Muscle layer of colon (tissue), 2 donors: ENCODE measurements around the gene MCHR2.

Source experiments
- H3K27ac ChIP-seq: one replicate; pipeline ENCODE4 v1.7.0; 2013; ENCODE audit warnings: low read depth, mild to moderate bottlenecking, low read length, moderate library complexity
- H3K27me3 ChIP-seq, 2 donors: one replicate each; pipeline ENCODE4 v1.7.0; 2013; ENCODE audit warnings: low read length in 2 of 2, mild to moderate bottlenecking in 2 of 2; ENCODE audit not compliant: insufficient read depth in 2 of 2, control insufficient read depth in 1 of 2
- H3K36me3 ChIP-seq: one replicate; pipeline ENCODE4 v1.7.0; 2013; ENCODE audit warnings: mild to moderate bottlenecking, low read length; ENCODE audit not compliant: insufficient read depth
- H3K4me1 ChIP-seq: one replicate; pipeline ENCODE4 v1.7.0; 2013; ENCODE audit warnings: mild to moderate bottlenecking, low read length; ENCODE audit not compliant: insufficient read depth
- H3K4me3 ChIP-seq, 2 donors: one replicate each; pipeline ENCODE4 v1.7.0; 2013; ENCODE audit warnings: low read length in 2 of 2, low read depth in 1 of 2, mild to moderate bottlenecking in 1 of 2, moderate library complexity in 1 of 2
- H3K9ac ChIP-seq: one replicate; pipeline ENCODE4 v1.7.0; 2013; ENCODE audit warnings: low read length
- H3K9me3 ChIP-seq: one replicate; pipeline ENCODE4 v1.7.0; 2013; ENCODE audit warnings: mild to moderate bottlenecking, low read length
- donor health status: abdominal sarcoma.
- donor health status: Adenocarcinoma of cecum.

MCHR2 gene

GRCh38 chr6:99980741-99981140, 13.3 kb downstream of the MCHR2 start:
- no peaks in the 10 kb centered on the region for H3K27me3 ChIP-seq
- no peak overlapping the region for H3K27ac ChIP-seq
- H3K9me3 ChIP-seq, result no peaks in the 10 kb centered on the region
- H3K9ac ChIP-seq, result no peak overlapping the region
- H3K4me1 ChIP-seq, result no peaks in the 10 kb centered on the region
- H3K36me3 ChIP-seq, result no peaks in the 10 kb centered on the region
- no peak overlapping the region for H3K4me3 ChIP-seq

DNA sequence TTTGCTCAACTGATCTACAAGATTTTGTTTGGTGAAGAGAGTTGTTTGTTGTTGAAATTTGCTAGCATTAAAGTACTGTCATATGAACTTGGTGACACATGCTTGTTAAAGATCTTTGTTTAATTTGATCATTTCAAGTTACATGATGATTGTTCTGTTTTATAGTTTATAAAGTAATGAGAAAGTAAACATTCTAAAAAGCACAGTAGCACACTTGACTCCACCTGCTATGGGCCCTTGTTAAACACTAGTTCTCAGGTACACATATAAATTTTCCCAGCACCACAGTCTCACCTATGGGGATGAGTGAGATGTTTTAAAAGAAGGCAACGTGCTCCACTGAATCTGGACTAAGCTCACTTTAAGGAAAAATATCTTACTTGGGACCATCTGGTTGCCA, 14.1 kb downstream of the MCHR2 start:
- Histone ChIP-seq H3K36me3 (no peaks in the 10 kb centered on the region), H3K27me3 (no peaks in the 10 kb centered on the region), H3K4me3 (no peak overlapping the region), H3K4me1 (no peaks in the 10 kb centered on the region), H3K9me3 (no peaks in the 10 kb centered on the region), H3K9ac (no peak overlapping the region), H3K27ac (no peak overlapping the region)

DNA sequence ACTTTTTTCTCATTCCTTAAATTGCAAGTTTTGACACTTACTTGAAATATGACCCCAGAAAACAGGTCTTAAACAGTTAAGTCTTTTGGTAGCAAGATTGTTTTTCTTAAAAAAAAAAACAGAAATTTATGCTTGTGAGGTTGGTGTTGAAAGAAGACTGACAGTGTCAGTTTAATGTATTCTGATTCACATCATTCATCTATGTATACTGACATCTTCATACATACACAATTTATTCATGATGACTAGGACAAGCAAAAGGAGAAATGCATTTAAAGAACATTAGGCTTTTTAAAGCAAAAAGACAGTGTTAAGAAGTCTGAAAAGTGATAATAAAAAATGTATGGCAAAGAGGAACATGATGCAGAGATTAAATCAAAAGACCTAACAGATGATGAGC, 27.0 kb downstream of the MCHR2 start:
- Histone ChIP-seq H3K4me1 (no peaks in the 10 kb centered on the region), H3K4me3 (no peak overlapping the region), H3K36me3 (no peaks in the 10 kb centered on the region), H3K9ac (no peak overlapping the region), H3K9me3 (no peaks in the 10 kb centered on the region), H3K27me3 (no peaks in the 10 kb centered on the region), H3K27ac (no peak overlapping the region)

DNA sequence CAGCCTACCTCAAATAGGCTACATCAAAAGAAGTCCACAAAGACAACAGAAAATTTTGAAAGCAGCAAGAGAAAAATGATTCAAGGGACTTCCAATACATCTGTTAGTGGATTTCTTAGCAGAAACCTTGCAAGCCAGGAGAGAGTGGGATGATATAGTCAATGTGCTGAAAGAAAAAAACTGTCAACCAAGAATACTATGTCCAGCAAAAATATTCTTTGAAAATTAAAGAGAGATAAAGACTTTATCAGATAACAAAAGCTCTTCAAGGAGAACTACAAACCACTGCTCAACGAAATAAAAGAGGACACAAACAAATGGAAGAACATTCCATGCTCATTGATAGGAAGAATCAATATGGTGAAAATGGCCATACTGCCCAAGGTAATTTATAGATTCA, 34.0 kb downstream of the MCHR2 start:
- Histone ChIP-seq H3K4me1 (no peaks in the 10 kb centered on the region), H3K9ac (no peak overlapping the region), H3K9me3 (no peaks in the 10 kb centered on the region), H3K27me3 (no peaks in the 10 kb centered on the region), H3K4me3 (no peak overlapping the region), H3K36me3 (no peaks in the 10 kb centered on the region), H3K27ac (no peak overlapping the region)

DNA sequence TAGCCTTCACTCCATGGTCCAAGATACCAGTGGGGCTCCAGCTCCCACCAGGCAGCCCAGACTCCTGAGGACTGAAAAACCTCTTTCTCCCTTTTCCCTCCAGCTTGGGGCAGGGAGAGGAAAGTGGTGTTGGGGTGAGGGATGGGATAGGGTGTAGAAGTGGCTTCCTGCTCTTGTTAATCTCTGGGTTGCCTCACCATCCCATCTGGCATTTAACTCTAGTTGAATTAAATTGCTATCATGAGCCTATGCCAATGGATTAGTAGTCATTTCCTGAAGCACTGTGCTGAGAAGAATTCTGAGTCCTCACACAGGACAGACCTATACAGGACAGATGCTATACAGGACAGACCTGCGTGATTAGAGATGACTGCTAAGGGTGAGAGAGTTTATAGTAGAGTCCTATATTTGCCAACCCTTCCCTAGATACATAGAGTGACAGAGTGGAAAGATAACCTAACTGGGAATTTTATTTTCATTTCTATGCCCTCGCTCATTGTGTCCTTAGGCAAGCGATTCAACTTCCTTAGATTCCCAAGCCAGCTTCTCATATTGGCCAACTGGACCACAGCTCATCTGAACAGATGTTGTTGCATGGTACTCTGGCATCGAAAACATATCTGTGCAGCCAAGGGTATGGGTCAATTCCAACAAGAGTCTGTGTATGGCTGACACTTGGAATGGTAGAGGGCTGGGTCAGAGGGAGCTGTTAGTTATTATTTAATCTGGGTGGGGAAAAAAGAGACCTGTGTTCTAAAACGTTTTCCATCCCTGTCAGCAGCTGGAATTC, 42.8 kb downstream of the MCHR2 start:
- no peaks in the 10 kb centered on the region for H3K9me3 ChIP-seq
- H3K27ac ChIP-seq, result no peak overlapping the region
- H3K4me1 ChIP-seq, result no peaks in the 10 kb centered on the region
- H3K36me3 ChIP-seq, result no peaks in the 10 kb centered on the region
- H3K9ac ChIP-seq, result no peak overlapping the region
- no peaks in the 10 kb centered on the region for H3K27me3 ChIP-seq
- no peak overlapping the region for H3K4me3 ChIP-seq

- Histone ChIP-seq H3K27me3 (no peaks in the 10 kb centered on the region), H3K27ac (no peak overlapping the region), H3K36me3 (no peaks in the 10 kb centered on the region), H3K4me1 (no peaks in the 10 kb centered on the region), H3K9ac (no peak overlapping the region), H3K4me3 (no peak overlapping the region), H3K9me3 (no peaks in the 10 kb centered on the region)
These were observed 48.0 kb downstream of the MCHR2 start for GRCh38 chr6:99946005-99946404.

DNA sequence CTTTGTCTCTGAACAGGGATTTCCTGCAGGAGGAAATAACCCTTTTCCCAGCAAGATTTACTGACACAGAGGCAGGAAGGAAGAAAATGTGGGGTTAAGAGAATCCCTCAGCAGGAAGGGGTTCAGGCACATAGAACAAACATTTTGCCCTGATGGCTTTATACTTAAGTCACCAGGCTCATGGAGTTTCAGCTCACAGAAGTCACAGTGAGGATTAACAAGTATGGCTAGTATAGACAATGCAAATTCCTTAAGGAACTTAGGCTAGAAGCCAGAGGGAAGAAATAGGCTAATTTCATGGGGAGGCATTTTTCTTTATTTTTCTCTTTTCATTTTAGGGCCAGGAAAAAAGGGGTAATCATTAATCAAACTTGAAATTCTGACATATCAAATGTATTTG, 50.2 kb downstream of the MCHR2 start:
- no peak overlapping the region for H3K9ac ChIP-seq
- H3K4me1 ChIP-seq, result no peaks in the 10 kb centered on the region
- no peak overlapping the region for H3K4me3 ChIP-seq
- H3K27me3 ChIP-seq, result no peaks in the 10 kb centered on the region
- H3K27ac ChIP-seq, result no peak overlapping the region
- H3K36me3 ChIP-seq, result no peaks in the 10 kb centered on the region
- no peaks in the 10 kb centered on the region for H3K9me3 ChIP-seq

DNA sequence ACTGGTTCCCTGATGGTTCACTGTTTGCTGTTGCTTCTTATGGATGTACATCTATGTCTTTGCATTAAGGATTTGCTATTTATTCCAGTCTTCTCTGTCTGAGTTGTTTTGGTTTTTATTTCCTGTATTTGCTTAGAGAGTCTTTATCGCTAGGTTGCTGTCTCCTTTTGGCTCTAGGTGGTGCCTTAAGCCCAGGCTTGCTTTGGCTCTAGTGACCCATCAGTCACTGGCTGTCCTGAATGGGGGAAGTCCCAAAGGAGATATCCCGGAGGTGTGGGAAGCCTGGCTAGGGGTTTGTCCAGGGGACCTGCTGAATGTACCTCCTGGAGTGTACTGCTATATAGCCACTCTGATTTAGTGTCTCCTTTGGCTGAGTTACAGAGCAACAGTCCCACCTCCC, 53.4 kb downstream of the MCHR2 start:
- Histone ChIP-seq H3K27me3 (no peaks in the 10 kb centered on the region), H3K4me3 (no peak overlapping the region), H3K9me3 (no peaks in the 10 kb centered on the region), H3K36me3 (no peaks in the 10 kb centered on the region), H3K9ac (no peak overlapping the region), H3K27ac (no peak overlapping the region), H3K4me1 (no peaks in the 10 kb centered on the region)

DNA sequence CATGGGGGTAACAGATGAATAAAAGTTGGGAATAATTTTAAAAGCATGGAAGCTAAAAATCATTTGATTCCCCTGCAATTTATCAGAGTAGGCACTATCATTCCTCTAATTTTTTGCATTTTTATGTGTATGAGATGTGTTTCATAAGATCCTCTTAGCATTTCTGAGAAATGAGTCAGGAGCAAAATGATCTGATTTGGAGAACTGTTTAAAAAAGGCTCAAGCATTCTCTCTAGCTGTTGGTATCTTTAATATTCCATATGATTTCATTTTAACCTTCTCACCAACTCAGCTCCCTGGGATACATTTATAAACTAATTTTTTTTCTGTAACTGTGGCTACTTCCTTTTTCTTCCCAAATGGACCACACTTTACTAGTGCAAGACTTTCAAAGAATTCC, 60.9 kb downstream of the MCHR2 start:
- Histone ChIP-seq H3K36me3 (no peaks in the 10 kb centered on the region), H3K4me1 (no peaks in the 10 kb centered on the region), H3K9ac (no peak overlapping the region), H3K27me3 (no peaks in the 10 kb centered on the region), H3K9me3 (no peaks in the 10 kb centered on the region), H3K27ac (no peak overlapping the region), H3K4me3 (no peak overlapping the region)

DNA sequence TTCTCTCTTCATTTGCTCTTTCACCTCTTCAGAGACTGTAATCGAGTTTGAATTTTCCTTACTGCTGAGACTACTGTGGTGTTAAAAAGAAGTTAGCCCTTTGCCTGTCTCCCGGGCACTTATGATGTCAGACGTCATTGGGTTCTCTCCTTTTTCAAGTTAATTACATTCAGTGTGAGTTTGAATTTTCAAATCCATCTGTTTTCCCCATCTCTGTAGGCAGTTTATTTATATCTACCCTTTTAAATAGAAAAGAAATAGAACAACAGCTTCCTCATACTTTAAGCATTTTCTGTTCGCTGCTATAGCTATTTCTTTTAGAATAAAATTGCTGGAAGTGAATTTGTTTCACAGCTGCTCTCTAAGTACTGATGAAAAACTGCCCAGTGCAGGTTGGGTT, 81.4 kb downstream of the MCHR2 start:
- Histone ChIP-seq H3K36me3 (no peaks in the 10 kb centered on the region), H3K27ac (no peak overlapping the region), H3K9me3 (no peaks in the 10 kb centered on the region), H3K9ac (no peak overlapping the region), H3K27me3 (no peaks in the 10 kb centered on the region), H3K4me3 (no peak overlapping the region), H3K4me1 (no peaks in the 10 kb centered on the region)

- no peak overlapping the region for H3K9ac ChIP-seq
- no peaks in the 10 kb centered on the region for H3K4me1 ChIP-seq
- no peaks in the 10 kb centered on the region for H3K9me3 ChIP-seq
- no peak overlapping the region for H3K27ac ChIP-seq
- H3K36me3 ChIP-seq, result no peaks in the 10 kb centered on the region
- H3K4me3 ChIP-seq, result no peak overlapping the region
- no peaks in the 10 kb centered on the region for H3K27me3 ChIP-seq
These were observed 88.6 kb downstream of the MCHR2 start for GRCh38 chr6:99905209-99906106.
